Activated CD4-positive, alpha-beta T cell treated with anti-CD3 and anti-CD28 coated beads, Interleukin-2, amount 10 ng/mL, durations not matched to agents 7 days and 5 days (primary cell): ENCODE measurements around the gene LIMCH1. TPM values are rescaled to one million over a fixed set of nuclear protein-coding genes. Genes with fewer than 3 reads are reported as not detected.

Experiments
- CTCF ChIA-PET: fragments of 350-600 bp; sonication (Branson Sonifier 250); formaldehyde crosslinking; loops from one replicate; lab custom pipeline; 2021; ENCODE audit warnings: antibody characterized with exemption; lab: Charles Lee
- POLR2A ChIA-PET: fragments of 350-600 bp; sonication (Branson Sonifier 250); formaldehyde crosslinking; loops from one replicate; lab custom pipeline; 2021; ENCODE audit warnings: antibody characterized with exemption; lab: Charles Lee
- DNase-seq: peaks from one replicate; pipeline ENCODE4 v3.0.0-alpha.2; 2020
- H3K27ac Mint-ChIP-seq: one replicate; pipeline ENCODE4 v1.8.0; 2021; ENCODE audit warnings: mild to moderate bottlenecking, moderate library complexity, mixed read lengths
- H3K27me3 Mint-ChIP-seq: one replicate; pipeline ENCODE4 v1.8.0; 2021; ENCODE audit warnings: mixed read lengths
- H3K36me3 Mint-ChIP-seq: one replicate; pipeline ENCODE4 v1.8.0; 2021; ENCODE audit warnings: low read depth, mixed read lengths
- H3K4me1 Mint-ChIP-seq: one replicate; pipeline ENCODE4 v1.8.0; 2021; ENCODE audit warnings: mixed read lengths
- H3K4me3 Mint-ChIP-seq: one replicate; pipeline ENCODE4 v1.8.0; 2021; ENCODE audit warnings: mild to moderate bottlenecking, moderate library complexity, mixed read lengths
- H3K9me3 Mint-ChIP-seq: one replicate; pipeline ENCODE4 v1.8.0; 2021; ENCODE audit warnings: mixed read lengths
- total RNA-seq, 2 experiments: library from RNA; stranded (reverse); gene quantifications; one replicate each; pipeline ENCODE4 v1.2.3, GENCODE V29; 2021

The LIMCH1 gene
- total RNA-seq, 2 experiments from 2014 or later: not detected

DNA sequence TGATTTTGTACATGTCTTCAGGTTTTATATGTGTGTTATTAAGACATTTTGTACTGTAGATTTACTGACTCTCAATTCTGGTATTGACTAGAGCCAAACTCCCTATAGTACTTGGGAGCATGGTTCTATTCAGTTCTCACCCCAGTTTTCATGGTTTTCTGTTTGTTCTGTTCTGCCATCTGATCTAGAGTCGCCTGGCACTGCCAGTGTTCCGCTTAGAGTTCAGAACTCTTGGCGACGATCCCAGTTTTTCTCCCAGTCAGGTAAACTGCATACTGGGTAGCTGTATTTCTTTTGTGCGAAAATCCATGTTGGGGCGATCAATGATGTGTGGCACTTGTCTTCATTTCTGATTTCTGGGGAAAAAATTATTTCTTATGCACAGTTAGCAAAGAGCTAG, 132.6 kb downstream of the LIMCH1 start:
- Mint-ChIP-seq H3K27ac (no peak overlapping the region), H3K9me3 (no peaks in the 10 kb centered on the region), H3K27me3 (peaks cover 2% of the 10 kb centered on the region), H3K36me3 (no peaks in the 10 kb centered on the region), H3K4me3 (no peak overlapping the region), H3K4me1 (no peaks in the 10 kb centered on the region)
- ChIA-PET POLR2A (no interaction called here), CTCF (no interaction called here)
- DNase-seq: no peak

- Mint-ChIP-seq H3K27ac (no peak overlapping the region), H3K9me3 (no peaks in the 10 kb centered on the region), H3K36me3 (no peaks in the 10 kb centered on the region), H3K4me3 (no peak overlapping the region), H3K27me3 (peaks cover 2% of the 10 kb centered on the region), H3K4me1 (no peaks in the 10 kb centered on the region)
- CTCF ChIA-PET: no interaction called here
- no peak for DNase-seq
- POLR2A ChIA-PET: no interaction called here
Observed at GRCh38 chr4:41670982-41671381, 133.0 kb downstream of the LIMCH1 start.

DNA sequence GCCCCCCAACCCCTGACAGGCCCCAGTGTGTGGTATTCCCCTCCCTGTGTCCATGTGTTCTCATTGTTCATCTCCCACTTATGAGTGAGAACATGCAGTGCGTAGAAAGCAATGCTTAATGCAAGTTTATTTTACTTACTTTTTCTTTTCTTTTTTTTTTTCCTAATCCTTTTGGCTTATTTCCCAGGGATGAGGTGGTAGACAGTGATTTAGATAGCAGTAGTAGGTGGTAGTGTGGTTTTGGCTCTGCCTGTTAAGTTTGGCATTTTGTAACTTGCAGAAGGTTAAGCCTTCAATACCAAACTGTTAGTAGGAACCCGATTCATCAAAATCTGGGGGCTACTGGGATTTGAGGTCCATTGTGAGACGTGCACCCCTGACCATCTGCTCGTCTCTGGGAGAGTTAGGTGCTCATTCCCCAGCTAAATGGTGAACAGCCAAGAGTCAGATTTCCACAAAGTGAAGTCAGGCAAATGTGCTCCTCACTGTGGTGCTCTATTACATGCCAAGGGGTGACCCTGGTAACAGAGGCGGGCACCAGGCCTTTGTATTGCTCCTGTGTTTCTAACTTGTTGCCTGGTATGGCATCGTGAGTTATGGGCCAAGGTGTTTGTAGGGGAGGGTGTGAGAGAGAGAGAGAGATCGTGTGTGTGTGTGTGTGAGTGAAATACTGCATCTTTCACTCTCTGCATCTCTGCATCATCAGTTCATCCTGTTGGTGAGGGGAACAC, 140.3 kb downstream of the LIMCH1 start:
- POLR2A ChIA-PET: no interaction called here
- CTCF ChIA-PET: no interaction called here
- Mint-ChIP-seq H3K36me3 (no peaks in the 10 kb centered on the region), H3K27ac (no peak overlapping the region), H3K4me1 (no peaks in the 10 kb centered on the region), H3K4me3 (no peak overlapping the region), H3K27me3 (no peaks in the 10 kb centered on the region), H3K9me3 (no peaks in the 10 kb centered on the region)
- no peak for DNase-seq

- no peaks in the 10 kb centered on the region for H3K4me1 Mint-ChIP-seq
- CTCF ChIA-PET: no interaction called here
- no peak for DNase-seq
- H3K4me3 Mint-ChIP-seq: no peak overlapping the region
- POLR2A ChIA-PET: no interaction called here
- no peaks in the 10 kb centered on the region for H3K9me3 Mint-ChIP-seq
- no peaks in the 10 kb centered on the region for H3K36me3 Mint-ChIP-seq
- H3K27ac Mint-ChIP-seq: no peak overlapping the region
- no peaks in the 10 kb centered on the region for H3K27me3 Mint-ChIP-seq
Observed at GRCh38 chr4:41678951-41679350, 141.0 kb downstream of the LIMCH1 start.

- no peak for DNase-seq
- Mint-ChIP-seq H3K4me1 (no peaks in the 10 kb centered on the region), H3K4me3 (no peak overlapping the region), H3K27ac (no peak overlapping the region), H3K27me3 (no peaks in the 10 kb centered on the region), H3K9me3 (no peaks in the 10 kb centered on the region), H3K36me3 (no peaks in the 10 kb centered on the region)
- POLR2A ChIA-PET: no interaction called here
- CTCF ChIA-PET: no interaction called here
Observed at GRCh38 chr4:41679991-41680390, 142.0 kb downstream of the LIMCH1 start.

- no peak for DNase-seq
- Mint-ChIP-seq H3K27ac (no peak overlapping the region), H3K9me3 (no peaks in the 10 kb centered on the region), H3K4me3 (no peak overlapping the region), H3K27me3 (no peaks in the 10 kb centered on the region), H3K4me1 (no peaks in the 10 kb centered on the region), H3K36me3 (no peaks in the 10 kb centered on the region)
- ChIA-PET POLR2A (no interaction called here), CTCF (no interaction called here)
Observed at GRCh38 chr4:41681054-41681453, 143.1 kb downstream of the LIMCH1 start.

DNA sequence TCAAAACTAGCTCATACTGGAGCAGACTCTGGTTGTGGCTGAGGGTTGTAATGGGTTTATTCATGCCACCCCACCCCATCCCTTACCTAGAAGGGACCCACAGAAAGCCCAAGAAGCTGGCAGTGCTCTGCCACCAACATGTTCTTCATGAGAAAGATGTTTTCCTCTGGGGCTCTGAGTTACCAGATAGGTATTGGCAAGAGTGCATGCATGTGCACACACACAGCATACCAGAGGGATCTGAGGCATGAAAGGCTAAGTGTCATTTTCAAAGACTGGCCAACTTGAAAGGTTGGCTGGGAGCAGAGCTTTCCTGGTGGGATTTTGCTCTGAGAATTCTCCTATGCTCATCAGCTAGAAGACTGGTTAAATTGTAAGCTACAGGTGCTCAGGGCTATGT, 145.4 kb downstream of the LIMCH1 start:
- CTCF ChIA-PET: interaction anchor here (0.6 to 1.7 kb wide), 4 partner anchors 10 to 588 kb away, joined by 3 to 4 read pairs (median 4); no protein-coding TSS in a partner anchor

GRCh38 chr4:41686893-41687292, 148.9 kb downstream of the LIMCH1 start:
- ChIA-PET CTCF (no interaction called here), POLR2A (no interaction called here)
- H3K36me3 Mint-ChIP-seq: no peaks in the 10 kb centered on the region
- no peak for DNase-seq
- H3K27me3 Mint-ChIP-seq: peaks cover 3% of the 10 kb centered on the region
- no peak overlapping the region for H3K4me3 Mint-ChIP-seq
- no peaks in the 10 kb centered on the region for H3K9me3 Mint-ChIP-seq
- no peak overlapping the region for H3K27ac Mint-ChIP-seq
- H3K4me1 Mint-ChIP-seq: no peaks in the 10 kb centered on the region

More for the DNA sequence above, 145.4 kb downstream of the LIMCH1 start:
- Mint-ChIP-seq H3K4me3 (no peak overlapping the region), H3K27ac (no peak overlapping the region), H3K9me3 (no peaks in the 10 kb centered on the region), H3K27me3 (peaks cover under 1% of the 10 kb centered on the region), H3K4me1 (no peaks in the 10 kb centered on the region), H3K36me3 (no peaks in the 10 kb centered on the region)
- POLR2A ChIA-PET: no interaction called here
- DNase-seq: no peak

DNA sequence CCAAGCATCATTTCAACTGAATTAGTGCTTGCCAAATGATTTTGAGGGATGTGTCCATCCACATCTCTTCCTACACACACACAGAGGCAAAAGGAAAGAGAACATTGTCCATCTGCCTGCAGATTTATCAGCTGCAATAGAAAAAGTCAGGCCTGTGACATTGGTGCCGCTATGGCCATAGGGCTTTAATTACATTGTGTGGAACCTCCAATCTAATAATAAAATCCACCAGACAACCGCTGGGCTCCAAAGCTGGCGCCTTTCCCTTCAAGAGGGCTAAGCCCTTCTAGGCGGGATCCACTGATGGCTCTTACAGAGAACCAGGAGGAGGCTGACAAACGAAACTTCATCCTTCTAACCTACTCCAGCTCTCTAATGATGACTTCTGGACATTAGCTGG, 150.0 kb downstream of the LIMCH1 start:
- no peaks in the 10 kb centered on the region for H3K4me1 Mint-ChIP-seq
- peaks cover 3% of the 10 kb centered on the region for H3K27me3 Mint-ChIP-seq
- ChIA-PET CTCF (no interaction called here), POLR2A (no interaction called here)
- DNase-seq: no peak
- no peaks in the 10 kb centered on the region for H3K36me3 Mint-ChIP-seq
- no peak overlapping the region for H3K27ac Mint-ChIP-seq
- no peaks in the 10 kb centered on the region for H3K9me3 Mint-ChIP-seq
- no peak overlapping the region for H3K4me3 Mint-ChIP-seq

GRCh38 chr4:41692717-41693345, 154.9 kb downstream of the LIMCH1 start:
- H3K9me3 Mint-ChIP-seq: no peaks in the 10 kb centered on the region
- no peaks in the 10 kb centered on the region for H3K36me3 Mint-ChIP-seq
- no peak overlapping the region for H3K27ac Mint-ChIP-seq
- ChIA-PET CTCF (interaction anchor here (0.8 to 1.0 kb wide), 2 partner anchors 9 to 48 kb away, joined by 3 to 4 read pairs; no protein-coding TSS in a partner anchor), POLR2A (no interaction called here)
- no peak overlapping the region for H3K4me3 Mint-ChIP-seq
- DNase-seq: peak; percentile 20
- H3K27me3 Mint-ChIP-seq: peaks cover 3% of the 10 kb centered on the region
- H3K4me1 Mint-ChIP-seq: no peaks in the 10 kb centered on the region

DNA sequence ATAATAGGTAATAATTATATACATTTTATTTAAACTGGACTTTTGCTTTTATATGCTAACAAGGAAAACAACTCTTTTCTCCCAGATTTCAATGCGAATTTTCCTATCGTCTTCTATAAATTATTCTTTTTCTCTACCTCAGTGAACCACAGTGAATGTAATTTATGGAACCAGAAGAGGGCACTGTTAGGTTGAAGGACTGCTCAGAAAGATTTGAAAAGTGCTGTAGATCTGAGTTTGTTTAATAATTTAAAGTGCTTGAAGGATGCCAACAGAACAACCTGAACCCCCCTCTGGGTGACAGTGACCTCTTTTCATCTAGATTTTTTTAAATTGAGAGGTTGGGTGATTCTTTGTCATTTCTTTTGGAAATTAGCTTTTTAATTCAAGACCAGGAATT, 155.7 kb downstream of the LIMCH1 start:
- Mint-ChIP-seq H3K4me3 (no peak overlapping the region), H3K27ac (no peak overlapping the region), H3K27me3 (peaks cover 2% of the 10 kb centered on the region), H3K4me1 (no peaks in the 10 kb centered on the region), H3K9me3 (no peaks in the 10 kb centered on the region), H3K36me3 (no peaks in the 10 kb centered on the region)
- no peak for DNase-seq
- ChIA-PET CTCF (interaction anchor here (0.8 to 1.0 kb wide), 2 partner anchors 10 to 47 kb away, joined by 3 to 4 read pairs; no protein-coding TSS in a partner anchor), POLR2A (no interaction called here)

GRCh38 chr4:41696131-41696530, 158.2 kb downstream of the LIMCH1 start:
- ChIA-PET CTCF (no interaction called here), POLR2A (no interaction called here)
- no peak for DNase-seq
- Mint-ChIP-seq H3K36me3 (no peaks in the 10 kb centered on the region), H3K27ac (no peak overlapping the region), H3K4me3 (no peak overlapping the region), H3K9me3 (no peaks in the 10 kb centered on the region), H3K27me3 (no peaks in the 10 kb centered on the region), H3K4me1 (no peaks in the 10 kb centered on the region)

DNA sequence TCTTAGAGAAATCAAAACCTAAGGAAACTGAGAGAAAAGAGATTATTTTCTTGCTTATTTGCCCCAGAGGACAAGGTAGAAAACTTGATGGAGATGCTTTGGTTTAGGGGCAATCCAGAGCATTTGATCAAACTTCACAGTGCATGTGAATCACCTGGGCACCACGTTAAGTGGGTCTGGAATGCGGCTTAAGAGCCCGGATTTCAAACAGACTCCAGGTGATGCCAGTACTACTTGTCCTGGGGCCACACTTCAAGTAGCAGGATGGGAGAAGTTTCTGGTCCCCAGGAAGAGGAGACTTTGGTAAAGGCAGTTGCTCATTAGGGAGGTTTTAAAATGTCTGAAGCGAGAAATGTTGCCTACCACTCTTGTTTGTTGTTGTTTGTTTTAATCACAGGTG, 158.8 kb downstream of the LIMCH1 start:
- H3K4me1 Mint-ChIP-seq: no peaks in the 10 kb centered on the region
- CTCF ChIA-PET: no interaction called here

More for the DNA sequence above, 158.8 kb downstream of the LIMCH1 start:
- Mint-ChIP-seq H3K9me3 (no peaks in the 10 kb centered on the region), H3K27ac (no peak overlapping the region), H3K4me3 (no peak overlapping the region), H3K27me3 (no peaks in the 10 kb centered on the region), H3K36me3 (no peaks in the 10 kb centered on the region)
- DNase-seq: no peak
- POLR2A ChIA-PET: no interaction called here
